GM21360 (cell line): Measurements from ENCODE around the gene CAVIN1.
"Not testable (repeated sequence)": the region's sequence is repeated elsewhere in the genome, so short reads cannot be mapped to it uniquely, and the experiment has no call there.

ENCODE experiments used
- ATAC-seq: cut with Tn5 transposase; IDR thresholded peaks from one replicate; pipeline ENCODE4 v1.9.1; 2021; ENCODE audit warnings: mild to moderate bottlenecking, moderate library complexity; ENCODE audit not compliant: unreplicated experiment

CAVIN1 gene

DNA sequence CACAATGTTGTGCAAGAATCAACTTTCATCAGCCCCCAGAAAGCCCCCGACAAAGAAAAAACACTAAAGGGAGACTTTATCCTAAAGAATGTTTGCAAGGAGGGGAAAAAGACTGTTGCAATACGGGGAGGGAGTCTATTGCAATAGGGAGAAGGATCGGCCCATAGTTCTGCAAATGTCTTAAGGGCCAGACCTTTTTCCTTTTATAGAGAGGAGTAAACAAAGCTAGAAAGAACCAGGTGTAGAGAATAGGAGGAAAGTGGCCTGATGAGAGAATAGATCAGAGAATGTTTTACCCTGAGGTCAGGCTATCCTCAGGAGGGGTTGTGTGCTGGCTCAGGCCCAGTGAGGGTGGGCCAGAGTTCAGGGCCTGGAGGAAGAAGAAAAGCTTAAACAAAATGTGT is 8.7 kb upstream of the CAVIN1 start:
- ATAC-seq = no peak

GRCh38 chr17:42429726-42430447 is 6.8 kb upstream of the CAVIN1 start:
- ATAC-seq = no peak

GRCh38 chr17:42428141-42428944 is 5.3 kb upstream of the CAVIN1 start:
- no peak for ATAC-seq

GRCh38 chr17:42424991-42425610 is 2.0 kb upstream of the CAVIN1 start:
- no peak for ATAC-seq

GRCh38 chr17:42423766-42424165 is 710 bp upstream of the CAVIN1 start:
- ATAC-seq = no peak

- no peak for ATAC-seq
Measured at GRCh38 chr17:42422412-42422957, 571 bp downstream of the CAVIN1 start.

DNA sequence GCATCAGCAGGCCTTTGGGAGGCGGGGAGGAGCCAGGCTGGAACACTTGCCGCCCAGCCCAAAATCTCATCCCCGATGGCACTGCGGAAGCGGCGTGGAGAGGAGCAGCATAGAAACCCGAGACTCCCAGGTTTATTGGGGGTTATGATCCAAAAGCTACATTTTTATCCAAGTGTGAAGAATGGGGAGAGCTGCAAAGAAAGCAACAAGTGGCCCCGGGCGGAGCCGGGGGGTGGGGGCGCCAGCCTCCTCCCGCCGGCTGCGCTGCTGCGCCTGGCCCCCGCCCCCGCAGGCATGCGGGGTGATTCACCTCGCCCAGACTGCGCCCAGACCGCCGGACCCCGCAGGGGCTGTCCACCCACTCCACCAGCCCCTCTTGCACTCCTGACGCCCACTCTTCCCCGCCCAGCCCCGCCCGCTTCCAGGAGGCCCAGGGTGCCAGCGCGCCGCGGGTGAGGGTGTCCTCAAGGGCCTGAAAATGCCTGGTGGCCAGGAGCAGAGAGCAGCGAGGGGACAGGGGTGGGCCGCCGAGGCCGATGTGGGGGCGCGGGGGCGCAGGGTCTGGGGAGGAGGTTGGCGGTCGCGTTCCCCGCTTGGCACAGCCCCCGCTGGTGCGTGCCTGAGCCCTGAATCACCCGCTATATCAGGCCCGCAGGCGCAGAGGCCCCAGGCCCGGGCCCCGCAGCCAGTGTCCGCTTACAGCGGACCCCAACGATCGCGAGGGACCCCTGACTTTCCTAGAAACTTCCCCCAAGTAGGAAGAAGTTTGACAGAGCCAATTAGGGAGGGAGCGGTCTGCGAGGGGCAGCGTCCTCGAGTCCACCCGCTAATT is 1.3 kb downstream of the CAVIN1 start:
- ATAC-seq = no peak

- no peak for ATAC-seq
Measured at GRCh38 chr17:42421136-42421506, 1.9 kb downstream of the CAVIN1 start.

DNA sequence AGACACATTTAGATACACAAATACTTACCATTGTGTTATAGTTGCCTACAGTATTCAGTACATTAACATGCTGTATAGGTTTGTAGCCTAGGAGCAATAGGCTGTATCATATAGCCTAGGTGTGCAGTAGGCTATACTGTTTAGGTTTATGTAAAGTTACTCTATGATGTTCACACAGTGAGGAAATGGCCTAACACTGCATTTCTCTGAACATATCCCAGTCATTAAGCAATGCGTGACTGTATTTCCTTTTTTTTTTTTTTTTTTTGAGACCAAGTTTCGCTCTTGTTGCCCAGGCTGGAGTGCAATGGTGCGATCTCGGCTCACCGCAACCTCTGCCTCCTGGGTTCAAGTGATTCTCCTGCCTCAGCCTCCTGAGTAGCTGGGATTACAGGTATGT is 5.1 kb downstream of the CAVIN1 start:
- ATAC-seq = not testable (repeated sequence)

- ATAC-seq = no peak
Measured at GRCh38 chr17:42414704-42415409, 8.2 kb downstream of the CAVIN1 start.

DNA sequence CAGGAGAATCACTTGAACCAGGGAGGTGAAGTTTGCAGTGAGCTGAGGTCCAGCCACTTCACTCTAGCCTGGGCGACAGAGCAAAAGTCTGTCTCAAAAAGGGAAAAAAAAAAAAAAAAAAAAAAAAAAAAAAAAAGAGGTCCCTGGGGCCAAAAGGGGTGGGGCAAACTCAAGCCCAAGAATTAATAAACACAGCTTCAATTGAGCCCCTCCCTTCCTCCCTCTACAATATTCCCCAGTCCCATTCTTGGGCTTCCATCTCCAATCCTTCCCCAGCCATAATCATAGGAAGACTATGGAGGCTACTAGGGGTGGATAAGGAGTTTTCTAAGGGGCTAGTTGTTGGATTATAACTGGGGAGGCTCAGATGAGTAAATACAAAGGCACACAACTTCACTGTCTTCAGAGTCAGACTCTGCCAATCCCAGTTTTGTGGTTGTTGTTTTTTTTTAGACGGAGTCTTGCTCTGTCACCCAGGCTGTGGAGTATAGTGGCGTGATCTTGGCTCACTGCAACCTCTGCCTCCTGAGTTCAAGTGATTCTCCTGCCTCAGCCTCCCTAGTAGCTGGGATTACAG is 9.5 kb downstream of the CAVIN1 start:
- ATAC-seq = no peak

- no peak for ATAC-seq
Measured at GRCh38 chr17:42411905-42412679, 11.0 kb downstream of the CAVIN1 start.

GRCh38 chr17:42411361-42411760 is 11.7 kb downstream of the CAVIN1 start:
- ATAC-seq = no peak

GRCh38 chr17:42410319-42410685 is 12.8 kb downstream of the CAVIN1 start:
- no peak for ATAC-seq

- ATAC-seq = no peak
Measured at GRCh38 chr17:42409523-42410318, 13.3 kb downstream of the CAVIN1 start.

DNA sequence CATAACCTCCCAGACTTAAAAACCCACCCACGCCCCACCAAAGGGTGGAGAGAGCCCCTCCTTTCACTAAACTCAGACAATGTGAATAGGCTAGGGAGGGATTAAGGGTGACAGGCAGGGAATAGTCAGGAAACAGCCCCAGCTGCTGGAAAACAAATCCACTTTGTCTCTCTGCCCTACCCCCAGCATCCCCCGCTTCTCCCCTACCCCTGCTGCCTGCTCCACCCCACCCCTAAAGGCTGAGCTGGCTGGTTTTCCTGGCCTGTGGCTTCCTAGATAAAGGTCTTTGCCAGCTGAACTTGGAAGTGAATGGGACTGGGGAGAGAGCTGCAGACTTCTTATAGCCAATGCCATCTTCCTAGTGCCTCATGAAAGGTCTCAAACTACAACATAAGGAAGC is 15.0 kb downstream of the CAVIN1 start:
- no peak for ATAC-seq

DNA sequence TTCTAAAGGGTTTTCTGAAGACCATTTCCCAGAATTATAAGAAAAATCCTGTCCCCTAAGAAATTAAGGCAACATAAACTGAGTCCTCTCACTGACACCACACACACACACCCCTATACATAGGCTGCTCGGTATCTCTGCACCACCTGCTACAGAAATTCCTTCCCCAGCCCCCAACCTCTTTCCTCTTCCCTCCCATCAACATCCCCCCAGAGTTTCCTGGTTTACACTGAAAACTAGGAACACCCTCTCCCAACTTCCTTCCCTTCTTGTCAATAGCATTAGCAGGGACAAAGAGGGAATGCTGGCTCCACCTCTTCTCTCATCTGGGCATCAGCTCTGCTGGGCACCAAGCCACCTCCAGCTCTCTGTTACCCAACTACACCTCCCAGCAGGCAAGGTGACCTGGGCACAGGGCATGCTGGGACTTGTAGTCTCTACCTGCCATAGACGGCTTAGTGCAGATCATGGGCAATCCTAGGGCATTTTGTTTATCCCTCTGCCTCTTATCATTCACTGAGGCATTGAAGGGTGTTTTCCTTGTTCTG is 15.7 kb downstream of the CAVIN1 start:
- ATAC-seq = no peak
